HG03280 (cell line): ENCODE measurements around the gene SPEF2.
"Not testable (repeated sequence)": the region's sequence is repeated elsewhere in the genome, so short reads cannot be mapped to it uniquely, and the experiment has no call there.

Experiments
- ATAC-seq: cut with Tn5 transposase; IDR thresholded peaks from one replicate; pipeline ENCODE4 v1.9.1; 2021; ENCODE audit warnings: mild to moderate bottlenecking, moderate library complexity; ENCODE audit not compliant: unreplicated experiment

SPEF2 gene

GRCh38 chr5:35651002-35651756, 33.5 kb downstream of the SPEF2 start:
- no peak for ATAC-seq

DNA sequence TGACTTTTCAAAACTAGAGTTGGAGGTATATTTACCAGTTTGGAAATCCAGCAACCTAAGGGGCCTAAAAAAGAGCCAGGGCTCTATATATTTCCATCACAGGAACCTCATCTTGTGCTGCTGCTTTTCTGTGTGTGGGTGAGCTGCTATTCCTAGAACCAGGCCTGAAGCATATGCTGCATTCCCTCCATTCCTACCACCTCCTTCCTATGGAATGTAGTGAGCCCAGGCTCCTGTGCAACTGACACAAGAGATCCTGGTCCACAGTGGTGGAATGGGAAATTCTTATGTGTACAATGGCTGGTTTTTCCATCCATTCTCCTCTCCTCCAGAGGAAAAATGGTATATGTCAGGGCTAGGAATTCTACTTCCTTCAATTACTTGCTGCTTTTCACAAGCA, 39.1 kb downstream of the SPEF2 start:
- no peak for ATAC-seq

DNA sequence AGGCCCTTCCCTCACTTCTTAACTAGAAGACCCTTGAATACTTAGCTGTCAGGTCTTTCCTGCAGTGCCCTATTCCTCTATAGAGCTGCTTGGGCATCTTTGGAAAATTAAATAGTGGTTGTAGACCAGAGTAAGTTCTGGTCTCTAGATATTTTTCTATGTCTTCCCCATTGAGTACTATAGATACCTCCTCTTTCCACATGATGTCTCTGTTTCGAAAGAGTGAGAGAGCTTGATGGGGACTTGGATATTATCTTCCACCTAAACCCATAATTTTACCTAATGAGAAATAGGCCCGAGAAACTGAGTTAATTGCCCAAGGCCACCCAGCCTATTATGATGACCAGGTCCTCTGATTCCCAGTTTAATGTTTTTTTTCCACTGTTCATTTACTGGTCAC, 40.2 kb downstream of the SPEF2 start:
- ATAC-seq = no peak

DNA sequence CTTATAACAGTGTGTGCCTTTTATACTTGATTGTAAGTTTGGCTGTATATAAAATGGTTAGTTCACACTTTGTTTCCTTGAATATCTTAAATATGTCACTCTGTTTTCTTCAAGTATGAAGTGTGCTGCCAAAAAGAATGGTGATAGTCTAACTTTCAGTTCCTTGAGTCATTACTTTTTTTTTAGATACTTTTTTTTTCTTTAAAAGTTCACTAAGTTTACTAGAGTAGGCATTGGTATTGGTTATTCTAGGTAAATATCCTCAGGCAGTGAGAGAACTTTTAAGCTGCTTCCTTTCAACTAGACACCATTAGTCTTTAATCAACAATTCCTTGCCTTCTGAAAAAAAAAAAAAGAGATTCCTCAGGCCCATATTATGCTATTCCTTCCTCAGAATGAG, 41.9 kb downstream of the SPEF2 start:
- ATAC-seq = no peak

DNA sequence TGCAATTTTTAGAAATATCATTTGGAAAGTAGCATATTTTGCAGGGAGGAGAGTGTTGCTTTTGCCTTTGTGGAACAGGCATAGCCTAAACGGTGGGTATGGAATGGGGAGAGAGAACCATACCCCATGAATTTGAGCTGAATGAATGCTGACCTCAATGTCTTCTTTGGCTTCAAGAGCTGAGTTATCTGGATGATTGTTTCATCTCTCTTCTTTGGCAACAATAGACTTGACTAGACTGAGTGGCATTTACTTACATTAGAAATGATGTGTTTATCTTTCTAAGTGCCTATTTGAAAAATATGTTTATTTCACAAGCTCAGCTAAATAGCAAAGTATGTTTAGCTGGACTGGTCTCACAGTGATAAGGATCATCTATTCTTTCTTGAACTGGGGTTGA, 42.8 kb downstream of the SPEF2 start:
- ATAC-seq = no peak

DNA sequence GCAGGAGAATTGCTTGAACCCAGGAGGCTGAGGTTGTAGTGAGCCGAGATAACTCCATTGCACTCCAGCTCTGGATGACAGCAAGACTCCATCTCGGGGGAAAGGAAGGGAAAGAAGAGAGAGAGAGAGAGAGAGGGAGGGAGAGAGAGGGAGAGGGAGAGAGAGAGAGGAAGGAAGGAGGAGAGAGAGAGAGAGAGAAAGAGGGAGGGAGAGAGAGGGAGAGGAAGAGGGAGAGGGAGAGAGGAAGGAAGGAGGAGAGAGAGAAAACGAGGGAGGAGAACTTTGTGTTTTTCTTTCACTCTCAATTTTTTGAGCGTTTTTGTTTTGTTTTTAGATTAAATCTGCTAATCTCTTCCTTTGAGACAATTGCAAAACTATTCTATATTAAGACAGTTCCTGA, 46.9 kb downstream of the SPEF2 start:
- no peak for ATAC-seq

GRCh38 chr5:35665096-35665495, 47.4 kb downstream of the SPEF2 start:
- no peak for ATAC-seq

DNA sequence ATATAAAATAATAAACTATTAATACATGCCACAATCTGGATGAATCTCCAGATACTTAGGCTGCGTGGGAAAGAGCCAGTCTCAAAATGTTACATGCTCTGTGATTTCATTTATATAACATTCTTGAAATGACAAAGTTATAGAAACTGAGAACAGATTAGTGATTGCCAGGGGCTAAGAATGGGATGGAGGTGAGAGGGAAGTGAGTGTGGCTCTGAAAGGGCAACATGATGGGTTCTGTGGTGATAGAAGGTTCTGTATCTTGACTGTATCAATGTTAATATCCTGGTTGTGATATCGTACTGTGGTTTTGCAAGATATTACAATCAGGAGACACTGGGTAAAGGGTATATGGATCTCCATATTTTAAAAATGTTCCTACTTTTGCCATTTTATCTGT, 50.7 kb downstream of the SPEF2 start:
- ATAC-seq = no peak

DNA sequence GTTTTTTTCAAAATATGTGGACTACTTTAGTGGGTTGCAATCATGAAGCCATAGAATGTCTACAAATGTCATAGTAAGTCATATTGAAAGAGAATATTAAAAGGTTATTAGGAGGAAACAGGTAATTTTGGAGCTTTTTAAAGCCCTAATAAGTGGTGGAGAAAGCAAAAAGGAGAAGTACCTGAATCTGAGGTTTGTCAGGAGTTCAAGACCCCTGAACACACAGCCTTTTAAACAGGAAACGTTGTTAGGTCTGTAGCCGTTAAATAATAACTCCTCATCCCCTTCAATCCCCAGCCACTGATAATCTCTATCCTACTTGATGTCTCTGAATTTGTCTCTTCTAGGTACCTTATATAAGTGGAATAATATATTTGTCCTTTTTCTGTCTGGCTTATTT, 51.1 kb downstream of the SPEF2 start:
- ATAC-seq = no peak

- ATAC-seq = no peak
Observed at GRCh38 chr5:35671541-35672295, 54.1 kb downstream of the SPEF2 start.

DNA sequence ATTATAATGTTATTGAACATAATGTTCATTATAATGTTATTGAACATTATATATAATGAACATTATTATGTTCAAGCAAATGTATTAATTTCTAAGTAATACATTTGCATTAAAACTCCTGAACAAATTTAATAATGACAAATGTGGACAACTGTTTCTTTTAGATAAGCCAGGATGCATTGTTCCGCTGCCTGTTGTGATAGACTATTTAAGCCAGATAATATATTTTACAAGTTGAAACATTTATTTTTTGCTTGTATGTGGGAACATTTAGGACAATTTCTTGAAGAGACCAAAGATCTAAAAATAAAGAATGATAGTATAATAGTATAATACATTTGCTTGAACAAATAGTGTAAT, 54.6 kb downstream of the SPEF2 start:
- not testable (repeated sequence) for ATAC-seq

DNA sequence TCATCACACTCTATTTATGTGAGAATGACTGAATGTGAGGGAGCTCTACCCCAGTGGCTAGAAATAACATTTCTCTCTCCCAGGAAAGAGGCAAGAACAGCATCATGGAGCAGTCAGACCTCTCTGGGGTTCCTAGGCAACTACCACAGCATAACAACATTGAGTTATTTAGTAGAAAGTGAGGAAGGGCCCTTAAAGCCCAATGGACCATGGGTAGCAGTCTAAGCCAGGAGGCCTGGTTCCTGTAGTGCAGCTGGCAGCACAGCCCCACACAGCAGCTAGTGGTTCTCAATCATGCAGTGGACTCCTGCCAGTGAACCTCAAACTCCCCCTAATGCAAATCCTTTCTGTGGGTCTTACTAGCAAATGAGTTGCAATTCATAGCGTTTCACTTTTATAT, 55.3 kb downstream of the SPEF2 start:
- ATAC-seq = no peak

- no peak for ATAC-seq
Observed at GRCh38 chr5:35674049-35674448, 56.4 kb downstream of the SPEF2 start.

DNA sequence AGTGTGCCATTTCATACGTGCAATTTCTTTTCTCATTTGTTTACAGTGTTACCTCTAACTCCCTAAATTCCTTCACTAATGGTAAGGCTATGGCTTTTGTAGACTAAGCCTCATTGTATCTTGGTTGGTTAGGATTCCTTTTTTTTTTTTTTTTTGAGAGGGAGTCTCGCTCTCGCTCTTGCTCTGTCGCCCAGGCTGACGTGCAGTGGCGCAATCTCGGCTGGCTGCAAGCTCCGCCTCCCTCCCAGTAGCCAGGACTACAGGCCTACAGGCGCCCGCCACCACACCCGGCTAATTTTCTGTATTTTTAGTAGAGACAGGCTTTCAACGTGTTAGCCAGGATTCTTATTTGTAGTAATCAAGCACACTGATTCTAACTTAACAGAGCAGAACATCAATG, 57.7 kb downstream of the SPEF2 start:
- ATAC-seq = no peak

DNA sequence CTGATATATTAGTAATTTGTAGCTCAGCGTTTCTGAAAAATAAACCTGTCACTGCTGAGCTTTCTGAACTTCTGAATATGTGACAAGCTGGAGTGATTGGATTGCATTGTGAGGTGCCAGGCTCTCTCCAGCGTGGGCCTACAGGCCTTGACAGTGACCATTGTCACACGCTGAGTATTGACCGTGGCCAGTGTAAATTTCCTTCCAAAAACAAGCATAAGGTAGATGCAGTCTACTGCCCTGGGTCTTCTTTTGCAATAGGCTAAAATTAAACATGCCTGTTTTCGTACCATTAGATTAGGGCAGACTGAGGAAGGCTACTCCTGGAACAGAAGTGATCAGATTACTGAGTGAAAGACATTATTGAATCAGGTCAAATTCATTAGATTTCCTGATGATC, 60.2 kb downstream of the SPEF2 start:
- ATAC-seq = no peak

DNA sequence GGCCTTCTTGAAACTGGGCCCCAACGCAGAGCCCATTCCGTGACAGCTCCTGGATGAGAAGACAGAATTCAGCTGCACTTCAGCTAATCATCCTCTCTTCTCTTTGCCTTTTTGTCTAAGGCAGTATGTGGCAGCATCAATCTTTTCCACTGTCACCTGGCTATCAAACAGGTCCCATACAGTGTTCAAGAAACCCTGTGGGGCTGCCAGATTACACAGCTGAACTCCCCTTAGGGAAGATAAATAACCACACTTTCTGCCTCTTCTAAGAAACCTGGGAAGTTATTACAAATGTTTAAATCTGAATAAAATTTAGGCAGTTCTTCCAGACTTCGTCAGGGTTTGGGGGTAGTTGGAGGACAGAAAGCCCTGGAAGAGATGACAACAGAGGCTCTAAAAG, 61.0 kb downstream of the SPEF2 start:
- no peak for ATAC-seq

- ATAC-seq = no peak
Observed at GRCh38 chr5:35679357-35679756, 61.7 kb downstream of the SPEF2 start.

- no peak for ATAC-seq
Observed at GRCh38 chr5:35681911-35682310, 64.2 kb downstream of the SPEF2 start.

- no peak for ATAC-seq
Observed at GRCh38 chr5:35683466-35683865, 65.8 kb downstream of the SPEF2 start.

DNA sequence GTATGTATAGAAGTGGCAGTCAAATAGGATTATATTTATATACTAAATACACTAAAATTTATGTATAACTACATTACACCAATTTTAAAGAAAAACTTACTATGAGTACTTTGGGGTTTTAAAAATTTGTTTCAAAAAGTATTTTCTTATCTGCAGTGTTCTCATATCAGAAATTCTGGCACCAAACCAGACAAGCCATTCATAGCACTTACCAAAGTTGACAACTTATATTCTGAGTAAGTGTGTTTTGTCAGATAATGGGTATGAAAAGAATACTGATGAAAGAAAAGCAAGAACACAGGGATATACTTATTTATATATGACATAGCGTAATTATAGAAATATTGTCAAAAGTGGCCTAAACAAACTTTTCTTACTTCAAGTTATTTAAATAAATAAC, 67.5 kb downstream of the SPEF2 start:
- ATAC-seq = no peak

- no peak for ATAC-seq
Observed at GRCh38 chr5:35687961-35688360, 70.3 kb downstream of the SPEF2 start.

DNA sequence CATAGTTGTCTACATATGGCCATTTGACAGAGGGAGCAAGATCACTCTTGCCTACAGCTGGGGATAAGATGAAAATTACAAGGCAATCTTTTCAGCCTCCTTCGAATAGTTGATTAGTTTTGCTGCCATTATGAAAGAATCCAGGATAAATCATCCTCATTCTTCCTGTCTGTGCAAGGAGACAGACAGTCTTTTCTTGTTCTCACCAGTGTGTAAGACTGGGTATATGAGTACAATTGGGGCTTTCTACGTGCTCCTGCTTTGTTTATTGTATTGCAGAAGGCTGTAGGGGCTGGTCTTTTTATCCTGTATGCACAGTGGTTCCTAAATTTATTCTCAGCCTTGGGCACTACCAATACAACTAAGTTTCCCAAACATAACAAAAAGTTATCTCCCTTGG, 76.8 kb downstream of the SPEF2 start:
- ATAC-seq = no peak
